HT1080 (cell line): ENCODE measurements around the gene GPC5. TPM values are rescaled to one million over a fixed set of nuclear protein-coding genes. Genes with fewer than 3 reads are reported as not detected.
A peak's percentile ranks its signal among the peaks of the same experiment; 100 is the strongest.

ENCODE experiments used
- DNase-seq: peaks from one replicate; pipeline ENCODE4 v3.0.0-alpha.2; 2015; ENCODE audit warnings: low read depth
- total RNA-seq: library from RNA; depleted of rRNA; stranded (reverse); fragments of >200 nt; shearing (Covaris generic); gene quantifications from 2 replicates; pipeline ENCODE4 v1.2.3, GENCODE V29; 2014

The GPC5 gene
- total RNA-seq, 1 experiment from 2014 or later, result 0.14 TPM

DNA sequence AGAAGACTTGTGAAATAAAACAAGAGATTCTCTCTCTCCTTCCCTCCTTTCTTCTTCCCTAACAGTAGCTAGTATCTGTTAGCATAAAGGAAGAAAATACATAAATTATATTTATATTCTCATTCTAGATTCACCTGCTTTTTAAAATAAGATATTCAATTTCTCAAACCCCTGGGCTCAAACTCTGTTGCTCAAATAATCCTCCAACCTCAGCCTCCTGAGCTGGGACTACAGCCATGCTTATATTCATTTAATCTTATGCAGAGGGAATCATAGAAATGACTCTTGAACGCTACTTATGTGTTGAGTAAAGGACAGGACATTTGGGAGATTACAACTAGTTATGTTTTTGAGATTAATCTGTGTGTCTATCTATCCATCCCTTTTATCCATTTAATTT, 56.2 kb downstream of the GPC5 start:
- DNase-seq, result no peak

DNA sequence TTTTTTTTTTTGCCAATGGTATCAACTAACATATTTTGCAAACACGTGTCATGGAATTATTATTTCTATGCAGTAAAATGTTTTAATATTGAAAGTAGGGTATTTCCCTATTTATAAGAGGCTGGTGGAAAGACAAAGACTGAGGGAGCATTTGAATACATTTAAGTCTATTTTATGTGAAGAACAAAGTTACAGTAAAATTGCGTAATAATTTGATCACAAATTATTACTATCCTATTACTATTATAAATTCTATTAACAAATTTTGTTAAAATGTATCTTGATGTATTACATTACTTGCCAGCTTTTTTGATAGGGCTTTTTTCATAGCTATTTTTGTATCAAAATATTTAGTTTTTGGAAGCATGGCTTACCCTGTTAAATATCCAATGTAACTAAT, 58.4 kb downstream of the GPC5 start:
- DNase-seq, result no peak

DNA sequence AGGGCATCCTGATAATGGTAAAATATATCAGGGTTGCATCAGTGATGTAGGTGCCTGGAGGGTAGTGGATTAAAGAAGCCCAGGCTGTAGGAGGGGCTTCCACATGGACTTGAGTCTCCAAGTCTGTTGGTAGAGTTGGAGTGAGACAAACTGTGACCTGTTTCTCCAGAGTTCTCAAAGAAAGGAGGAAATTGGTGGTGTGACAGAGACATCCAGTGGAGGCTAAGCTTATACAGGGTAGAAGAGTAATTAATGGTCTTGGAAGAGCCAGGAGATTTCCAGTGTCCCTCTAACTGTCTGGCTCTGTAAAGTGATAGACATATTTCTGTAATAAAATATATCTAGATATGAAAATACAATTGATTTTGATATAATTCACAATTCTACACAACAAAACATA, 61.1 kb downstream of the GPC5 start:
- DNase-seq, result no peak

DNA sequence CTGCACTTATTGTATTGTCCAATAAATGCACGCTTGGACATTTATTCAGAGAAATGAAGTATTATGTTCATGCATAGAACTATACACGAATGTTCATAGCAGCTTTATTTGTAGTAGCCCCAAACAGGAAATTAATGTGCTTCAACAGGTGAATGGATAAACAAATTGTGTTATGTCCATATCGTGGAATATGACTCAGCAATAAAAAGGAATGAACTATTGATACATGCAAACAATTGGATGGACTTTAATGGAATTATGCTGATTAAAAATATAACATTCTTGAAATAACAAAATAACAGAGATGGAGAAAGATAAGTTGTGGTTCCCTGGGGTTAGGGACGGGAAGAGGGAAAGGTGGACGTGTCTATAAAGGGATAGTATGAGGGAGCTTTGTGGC, 65.9 kb downstream of the GPC5 start:
- DNase-seq, result no peak

DNA sequence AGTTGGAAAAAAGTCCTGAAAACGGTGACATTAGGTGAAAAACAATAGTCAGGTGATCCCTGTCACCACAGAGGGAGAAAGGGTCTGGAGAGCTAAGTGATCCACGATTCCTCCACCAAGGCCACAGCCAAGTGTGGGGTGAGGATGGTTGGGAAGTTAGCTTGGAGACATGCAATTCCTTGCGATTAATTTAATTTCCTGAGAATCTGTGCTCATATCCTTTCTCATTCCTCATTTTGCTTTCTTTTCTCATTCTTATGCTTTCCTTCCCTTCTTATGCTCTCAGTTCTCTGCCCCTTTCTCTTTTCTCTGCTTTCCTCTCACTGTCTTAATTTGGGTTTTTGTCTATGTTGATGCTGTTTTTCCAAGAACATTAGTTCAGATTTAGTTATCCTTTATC, 68.8 kb downstream of the GPC5 start:
- no peak for DNase-seq

DNA sequence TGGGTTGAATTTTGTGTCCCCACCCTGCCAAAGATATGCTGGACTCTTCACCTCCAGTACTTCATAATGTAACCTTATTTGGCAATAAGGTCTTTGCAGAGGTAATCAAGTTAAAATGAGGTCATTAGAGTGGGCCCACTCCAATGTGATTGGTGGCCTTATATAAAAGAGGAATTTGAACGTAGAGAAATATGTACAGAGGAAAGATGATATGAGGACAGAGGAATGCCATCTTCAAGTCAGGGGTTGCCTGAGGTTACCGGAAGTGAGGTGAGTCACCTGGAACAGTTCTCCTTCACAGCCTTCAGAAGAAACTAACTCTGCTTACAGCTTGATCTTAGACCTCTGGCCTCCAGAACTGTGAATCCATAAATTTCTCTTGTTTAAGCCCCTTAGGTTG, 69.9 kb downstream of the GPC5 start:
- DNase-seq, result peak; percentile 81

DNA sequence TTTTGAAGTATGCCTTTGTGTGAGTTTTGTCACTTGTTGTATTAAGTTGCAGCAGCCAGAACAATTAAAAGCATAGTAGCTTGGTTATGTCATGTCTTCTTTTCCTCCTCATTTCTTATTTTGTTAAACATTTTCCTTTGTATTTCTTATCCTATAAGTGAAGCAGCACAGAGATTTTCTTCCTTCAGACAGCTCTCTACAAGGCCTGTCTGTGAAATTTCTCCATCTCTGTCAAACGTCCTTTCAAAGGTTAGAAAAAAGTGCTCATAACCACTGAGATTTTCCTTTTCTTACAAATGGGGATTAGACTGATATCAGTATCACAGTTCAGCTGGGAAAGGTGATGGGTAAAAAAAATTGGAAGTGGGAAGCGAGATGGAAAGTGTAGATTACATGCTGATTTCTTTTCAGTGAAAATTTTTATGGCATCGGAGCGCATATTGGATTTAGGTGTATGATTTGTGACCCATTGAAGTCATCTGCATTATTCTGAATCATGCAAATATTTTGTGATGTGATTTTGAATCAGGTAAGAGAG, 71.7 kb downstream of the GPC5 start:
- DNase-seq, result no peak

DNA sequence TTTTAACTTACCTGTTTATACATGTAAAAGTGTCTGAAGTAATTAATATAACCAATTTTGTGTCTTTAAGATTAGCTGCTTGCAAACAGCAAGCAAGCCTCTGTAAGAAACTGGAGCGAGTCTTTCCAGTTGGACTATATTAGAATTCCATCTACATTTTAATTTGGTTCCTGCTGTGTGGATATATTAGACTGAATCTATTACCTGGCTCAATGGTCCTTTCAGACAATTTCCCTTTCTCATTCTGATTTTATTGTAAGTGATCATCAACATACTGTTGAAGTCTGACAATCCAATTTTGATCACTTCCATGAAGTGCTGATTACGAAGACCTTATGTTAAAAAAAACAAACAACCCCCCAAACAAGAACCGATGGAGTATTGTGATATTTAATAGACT, 72.3 kb downstream of the GPC5 start:
- no peak for DNase-seq

DNA sequence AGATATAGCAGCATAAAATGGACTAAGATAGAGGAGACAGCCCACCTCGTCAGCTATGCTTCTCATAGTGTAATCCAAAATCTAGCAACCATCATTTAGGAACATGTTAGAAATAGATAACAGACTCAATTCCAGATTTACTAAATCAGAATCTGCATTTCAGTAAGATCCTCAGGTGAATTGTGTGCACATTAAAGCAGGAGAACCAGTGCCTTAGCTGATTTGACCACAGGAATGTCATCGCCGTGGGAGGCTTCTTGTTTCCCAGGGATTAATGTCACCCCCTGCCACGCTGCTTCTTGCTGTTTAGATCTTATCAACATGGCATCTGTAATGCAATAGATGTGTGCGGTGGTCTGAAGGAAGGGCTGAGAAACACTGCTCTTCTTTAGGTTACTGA, 84.0 kb downstream of the GPC5 start:
- peak; percentile 70 for DNase-seq

DNA sequence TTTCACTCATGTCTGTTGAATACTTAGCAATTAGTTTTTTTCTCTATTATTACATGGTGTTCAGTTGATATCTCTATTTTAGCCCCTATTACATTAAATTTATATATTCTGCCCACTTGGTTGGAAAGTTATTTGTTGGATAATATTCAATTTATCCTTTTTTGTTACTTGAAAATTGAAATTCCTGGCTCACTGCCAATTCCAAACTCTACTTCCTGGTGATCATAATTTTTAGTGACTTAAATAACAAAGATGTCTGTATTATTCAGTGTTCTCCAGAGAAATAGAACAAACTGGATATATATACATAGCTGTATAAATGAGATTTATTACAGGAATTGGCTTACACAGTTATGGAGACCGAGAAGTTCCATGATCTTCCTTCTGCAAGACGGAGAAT, 93.6 kb downstream of the GPC5 start:
- DNase-seq, result no peak

DNA sequence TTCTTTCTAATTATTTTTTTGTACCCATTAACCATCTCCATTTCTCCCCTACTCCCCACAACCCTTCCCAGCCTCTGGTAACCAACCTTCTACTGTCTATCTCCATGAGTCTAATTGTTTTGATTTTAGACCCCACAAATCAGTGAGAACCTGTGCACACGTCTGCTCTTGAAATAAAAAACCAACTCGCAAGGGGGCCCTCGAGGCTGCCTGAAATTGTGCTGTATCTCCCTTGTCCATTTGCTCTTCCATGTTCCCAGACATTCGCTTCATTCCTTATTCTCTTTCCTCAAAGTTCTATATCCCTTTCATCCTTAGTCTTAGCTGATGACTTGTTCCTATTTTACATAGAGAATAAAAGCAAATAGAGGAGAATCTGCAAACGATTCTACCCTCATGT, 95.0 kb downstream of the GPC5 start:
- DNase-seq, result no peak

DNA sequence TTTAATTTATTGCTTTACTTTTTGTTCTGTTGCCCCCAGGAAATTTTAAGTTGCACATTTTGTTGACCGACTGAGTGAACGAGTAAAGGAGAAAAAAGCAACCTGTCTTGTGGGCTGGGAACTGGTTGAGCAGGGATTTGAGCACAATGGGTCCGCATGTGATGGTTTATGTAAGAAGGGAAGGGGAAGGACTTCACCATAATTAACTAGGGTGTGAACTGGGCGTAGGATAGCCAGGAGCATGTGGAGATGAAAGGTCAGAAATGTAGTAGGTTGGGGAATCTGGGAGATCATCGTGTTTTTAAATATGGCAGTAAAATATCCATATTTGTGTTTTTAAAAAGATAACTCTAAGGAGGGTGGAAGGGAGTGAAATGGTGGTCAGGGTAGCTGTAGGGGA, 99.9 kb downstream of the GPC5 start:
- no peak for DNase-seq

DNA sequence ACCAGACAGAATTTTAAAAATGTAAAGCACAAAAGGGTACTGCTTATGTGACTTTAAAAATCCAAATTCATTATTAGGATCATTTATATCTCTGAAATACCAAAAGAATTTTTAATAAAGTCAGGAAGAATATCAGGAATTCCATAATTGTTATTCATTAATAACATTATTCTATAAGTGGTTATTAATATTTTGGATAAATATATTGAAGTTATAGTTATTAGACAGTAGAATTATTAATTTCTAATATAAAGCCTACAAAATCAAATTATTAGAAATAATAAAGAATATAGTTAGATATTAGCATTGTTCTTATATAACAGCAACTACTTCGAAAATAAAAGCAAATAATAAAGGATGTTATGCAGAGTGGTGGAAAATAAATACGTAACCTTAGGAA, 105.8 kb downstream of the GPC5 start:
- no peak for DNase-seq

DNA sequence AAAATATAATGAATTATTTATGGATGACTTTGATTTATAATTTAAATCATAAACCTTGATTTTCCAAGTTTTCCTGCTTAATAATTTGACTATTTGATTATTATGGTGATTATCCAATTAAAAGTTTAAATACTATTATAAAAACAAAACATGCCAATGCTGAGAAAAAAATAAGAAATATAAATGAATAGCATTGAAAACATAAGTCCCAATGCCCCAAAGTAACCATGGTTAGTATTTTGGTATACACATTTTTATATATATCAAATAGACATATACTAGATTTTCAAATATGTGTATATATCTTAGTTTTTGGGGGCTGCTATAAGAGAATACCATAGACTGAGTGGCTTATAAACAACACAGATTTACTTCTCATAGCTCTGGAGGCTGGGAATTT, 108.3 kb downstream of the GPC5 start:
- DNase-seq, result no peak

DNA sequence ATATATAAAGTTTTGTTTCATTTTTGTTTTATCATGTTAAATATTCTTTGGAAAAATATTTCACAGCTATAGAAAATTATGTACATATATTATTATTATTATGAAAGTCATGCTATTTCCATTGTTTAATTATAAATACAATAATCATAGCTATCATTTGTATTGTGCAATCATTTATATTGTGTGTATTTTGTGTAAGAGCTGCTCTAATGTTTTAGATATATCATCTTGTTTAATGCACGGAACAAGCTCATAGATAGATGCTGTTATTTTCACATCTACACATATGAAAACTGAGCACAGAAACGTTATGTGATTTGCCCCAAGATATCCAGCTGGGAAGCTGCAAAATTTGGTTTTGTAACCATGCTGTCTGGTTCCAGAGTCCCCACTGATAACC, 111.6 kb downstream of the GPC5 start:
- no peak for DNase-seq

DNA sequence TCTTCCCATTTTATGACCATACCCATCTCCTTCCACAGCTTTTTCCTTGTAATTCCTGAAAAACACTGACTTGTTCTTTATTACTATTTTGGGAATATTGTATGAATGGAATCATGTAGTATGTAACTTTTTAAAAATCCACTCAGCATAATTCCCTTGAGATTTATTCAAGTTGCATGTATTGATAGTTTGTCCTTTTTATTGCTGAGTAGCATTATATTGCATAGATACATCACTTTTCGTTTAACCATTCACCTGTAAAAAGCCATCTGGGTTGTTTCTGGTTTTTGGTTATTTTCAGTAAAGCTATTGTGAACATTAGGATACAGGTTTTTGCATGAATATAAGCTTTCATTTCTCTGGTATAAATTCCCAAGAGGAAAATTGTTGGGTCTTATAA, 115.4 kb downstream of the GPC5 start:
- no peak for DNase-seq

DNA sequence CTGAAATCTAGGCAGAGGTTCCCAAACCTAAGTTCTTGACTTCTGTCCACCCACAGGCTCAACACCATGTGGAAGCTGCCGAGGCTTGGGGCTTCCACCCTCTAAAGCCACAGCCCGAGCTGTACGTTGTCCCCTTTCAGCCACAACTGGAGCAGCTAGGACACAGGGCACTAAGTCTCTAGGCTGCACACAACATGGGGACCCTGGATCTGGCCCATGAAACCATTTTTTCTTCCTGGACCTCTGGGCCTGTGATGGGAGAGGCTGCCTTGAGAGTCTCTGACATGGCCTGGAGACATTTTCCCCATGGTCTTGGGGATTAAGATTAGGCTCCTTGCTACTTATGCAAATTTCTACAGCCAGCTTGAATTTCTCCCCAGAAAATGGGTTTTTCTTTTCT, 118.4 kb downstream of the GPC5 start:
- no peak for DNase-seq

DNA sequence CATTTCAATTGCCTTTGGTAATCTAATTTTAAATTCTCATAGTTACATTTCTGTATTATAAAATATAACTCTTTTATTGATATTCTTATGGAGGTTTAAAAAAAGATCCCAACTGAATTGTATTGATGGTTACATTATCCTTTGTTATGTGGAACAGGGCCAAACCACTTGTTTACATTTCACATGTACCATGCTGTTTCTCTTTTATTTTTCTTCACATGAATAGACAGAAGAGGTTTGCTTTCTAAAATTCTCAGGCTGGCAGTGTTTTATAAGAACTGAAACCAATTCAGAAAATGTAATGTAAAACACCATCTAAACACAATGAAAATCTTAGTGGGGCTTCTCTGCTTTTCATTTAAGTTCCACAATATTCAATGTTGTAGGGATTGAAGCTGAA, 122.5 kb downstream of the GPC5 start:
- no peak for DNase-seq

DNA sequence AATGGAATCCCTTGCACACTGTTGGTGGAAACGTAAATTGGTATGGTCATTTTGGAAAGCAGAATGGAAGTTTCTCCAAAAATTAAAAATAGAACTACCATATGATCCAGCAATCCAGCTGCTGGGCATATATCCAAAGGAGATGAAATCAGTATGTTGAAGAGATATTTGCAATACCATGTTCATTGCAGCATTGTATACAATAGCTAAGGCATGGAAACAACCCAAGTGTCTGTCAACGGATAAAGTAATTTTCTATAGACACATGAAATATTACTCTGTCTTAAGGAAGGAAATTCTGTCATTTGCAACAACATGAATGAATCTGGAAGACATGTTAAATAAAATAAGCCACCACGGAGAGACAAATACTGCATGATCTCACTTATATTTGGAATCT, 124.7 kb downstream of the GPC5 start:
- DNase-seq, result no peak

DNA sequence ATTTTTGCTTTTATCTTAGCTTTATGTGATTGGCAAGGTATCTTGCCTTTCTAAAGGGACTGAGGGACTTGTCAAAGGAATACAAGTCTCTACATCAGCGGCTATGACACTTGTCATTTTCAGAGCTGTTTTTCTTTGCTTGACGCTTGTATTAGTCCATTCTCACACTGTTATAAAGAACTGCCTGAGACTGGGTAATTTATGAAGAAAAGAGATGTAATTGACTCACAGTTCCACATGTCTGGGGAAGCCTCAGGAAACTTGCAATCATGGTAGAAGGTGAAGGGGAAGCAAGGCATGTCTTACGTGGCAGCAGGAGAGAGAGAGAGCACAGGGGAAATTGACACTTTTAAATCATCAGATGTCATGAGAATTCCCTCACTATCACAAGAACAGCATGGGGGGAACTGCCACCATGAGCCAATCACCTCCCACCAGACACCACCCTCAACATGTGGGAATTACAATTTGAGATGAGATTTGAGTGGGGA, 128.2 kb downstream of the GPC5 start:
- DNase-seq, result no peak

DNA sequence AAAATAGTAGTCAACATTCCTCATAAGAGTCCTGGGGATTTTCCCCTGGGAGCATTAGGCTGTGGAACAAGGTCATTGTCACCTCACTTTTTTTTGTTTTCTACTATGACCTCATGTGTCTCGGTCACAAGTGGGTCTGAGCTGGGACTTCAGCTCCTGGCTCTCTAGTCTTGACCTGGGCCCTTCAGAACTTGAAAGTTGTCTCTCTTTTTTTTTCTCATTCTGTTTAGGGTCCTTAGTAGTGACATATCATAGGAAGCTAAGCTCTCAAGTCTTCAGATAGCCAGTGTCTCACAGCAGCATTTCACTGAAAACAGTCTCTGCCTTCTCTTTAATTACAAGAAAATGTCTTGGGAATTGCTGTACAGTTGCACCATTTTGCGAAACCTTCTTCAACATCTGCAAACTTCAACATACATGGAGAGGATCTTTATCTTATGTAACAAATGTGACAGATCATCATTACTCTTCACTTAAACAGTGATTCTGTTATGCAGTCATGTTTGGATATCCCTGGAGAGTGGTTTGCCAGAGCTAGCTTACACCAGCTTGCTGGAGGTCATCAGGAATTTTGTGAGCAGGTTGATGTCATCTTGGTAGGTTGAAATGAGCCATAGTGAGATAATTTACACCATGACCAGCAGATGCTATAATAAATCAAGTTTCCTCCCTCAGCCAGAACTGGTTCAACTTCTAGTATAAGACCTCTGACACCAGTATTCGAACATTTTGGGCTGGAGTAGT, 131.5 kb downstream of the GPC5 start:
- no peak for DNase-seq

DNA sequence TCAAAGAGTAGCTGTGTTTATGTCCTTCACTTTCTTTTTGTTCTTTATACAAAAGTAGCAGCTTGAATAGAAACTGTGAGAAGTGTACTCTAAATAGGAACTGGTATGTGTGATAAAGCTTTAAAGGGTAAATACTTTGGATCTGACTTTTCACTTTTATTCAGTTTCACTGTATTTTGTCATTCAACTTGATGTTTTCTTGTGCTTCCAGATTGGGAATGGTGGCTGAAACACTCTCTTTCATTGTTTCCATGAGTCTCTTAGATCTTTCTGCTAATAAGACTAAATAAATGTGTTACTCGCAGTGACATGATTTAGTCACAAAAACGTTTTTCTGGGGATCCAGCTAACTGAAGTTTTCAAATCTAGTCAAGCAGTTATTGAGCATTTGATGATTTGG, 133.2 kb downstream of the GPC5 start:
- no peak for DNase-seq

DNA sequence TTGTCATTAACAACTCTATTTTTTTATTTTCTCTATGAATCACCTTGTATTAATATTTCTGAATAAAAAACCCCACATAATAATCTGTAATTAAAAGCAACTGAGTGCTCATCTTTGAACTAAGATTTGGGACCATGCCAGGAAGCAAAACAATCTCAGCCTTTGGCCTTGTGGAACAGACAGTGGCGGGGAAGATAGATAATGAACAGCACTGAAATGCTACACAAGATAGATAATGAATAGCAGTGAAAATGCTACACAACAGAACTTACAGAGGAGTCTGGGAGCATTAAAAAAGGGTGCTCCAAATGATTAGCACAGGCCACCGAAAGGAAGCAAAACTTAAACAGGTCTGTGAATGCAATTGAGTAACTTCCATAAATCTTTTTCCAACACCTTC, 134.9 kb downstream of the GPC5 start:
- DNase-seq, result no peak

DNA sequence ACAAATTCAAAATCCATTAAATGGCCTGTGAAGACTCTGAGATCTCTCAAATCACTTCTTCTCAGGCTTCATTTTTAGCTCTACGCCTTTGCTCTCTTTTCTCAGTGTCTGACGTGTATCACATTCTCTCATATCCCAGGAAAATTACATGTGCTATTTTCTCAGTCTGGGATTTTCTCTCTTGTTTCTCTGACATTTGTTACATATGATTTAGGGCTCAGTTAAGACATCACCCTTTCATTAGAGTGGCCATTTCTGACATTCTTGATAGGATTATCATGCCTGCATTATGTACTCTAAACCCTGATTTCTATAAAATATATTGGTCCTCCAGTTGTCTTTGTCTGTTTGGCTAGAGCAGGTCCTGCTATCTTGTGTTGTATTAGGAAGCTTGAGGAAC, 136.6 kb downstream of the GPC5 start:
- no peak for DNase-seq
